ENCODE measurements around the gene GABPA. TPM values are rescaled to one million over a fixed set of nuclear protein-coding genes. Genes with fewer than 3 reads are reported as not detected.

GABPA gene
- total and polyA plus RNA-seq, 9 of the 15 experiments (the other 6 are each of a cell fraction or from before 2014, with no cell fraction given): 8.9 to 35.7 (median 22.8) TPM

DNA sequence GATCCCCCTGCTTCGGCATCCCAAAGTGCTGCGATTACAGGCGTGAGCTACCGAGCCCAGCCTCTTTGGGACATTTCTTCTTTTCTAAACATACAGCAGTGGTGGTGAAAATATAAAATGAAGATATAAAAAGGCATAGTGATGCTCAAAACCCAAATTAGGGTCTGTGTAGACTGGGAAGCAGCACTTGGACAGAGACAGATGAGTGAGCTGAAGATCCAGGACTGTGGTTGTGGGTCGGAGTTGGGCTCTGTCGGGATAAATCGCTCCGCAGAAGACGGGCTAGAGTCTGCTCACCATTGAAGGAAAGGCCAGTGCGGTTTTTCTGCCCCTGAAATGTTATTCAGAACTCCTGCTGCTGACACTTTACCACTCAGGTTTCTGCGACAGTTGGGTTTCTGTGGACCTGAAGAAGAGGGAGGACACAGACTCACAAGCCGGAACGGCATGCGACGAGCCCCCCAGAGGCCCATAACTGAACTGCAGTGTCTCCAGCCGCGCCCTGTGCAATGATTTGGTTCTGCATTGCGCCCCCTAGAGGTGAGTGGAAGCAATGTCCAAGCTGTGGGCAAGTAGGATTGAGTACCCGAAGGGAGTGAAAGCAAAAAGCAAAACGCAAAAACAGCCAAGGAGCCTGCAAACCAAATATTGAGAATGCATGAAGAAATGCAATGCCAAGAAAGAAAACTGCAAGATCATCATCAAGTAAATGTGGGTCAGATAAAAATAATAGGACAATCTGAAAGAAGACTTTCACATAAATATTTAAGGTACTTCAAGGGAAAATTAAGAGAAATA lies 66.6 kb downstream of the GABPA start (continued):
- TF ChIP-seq, protein P1, sequence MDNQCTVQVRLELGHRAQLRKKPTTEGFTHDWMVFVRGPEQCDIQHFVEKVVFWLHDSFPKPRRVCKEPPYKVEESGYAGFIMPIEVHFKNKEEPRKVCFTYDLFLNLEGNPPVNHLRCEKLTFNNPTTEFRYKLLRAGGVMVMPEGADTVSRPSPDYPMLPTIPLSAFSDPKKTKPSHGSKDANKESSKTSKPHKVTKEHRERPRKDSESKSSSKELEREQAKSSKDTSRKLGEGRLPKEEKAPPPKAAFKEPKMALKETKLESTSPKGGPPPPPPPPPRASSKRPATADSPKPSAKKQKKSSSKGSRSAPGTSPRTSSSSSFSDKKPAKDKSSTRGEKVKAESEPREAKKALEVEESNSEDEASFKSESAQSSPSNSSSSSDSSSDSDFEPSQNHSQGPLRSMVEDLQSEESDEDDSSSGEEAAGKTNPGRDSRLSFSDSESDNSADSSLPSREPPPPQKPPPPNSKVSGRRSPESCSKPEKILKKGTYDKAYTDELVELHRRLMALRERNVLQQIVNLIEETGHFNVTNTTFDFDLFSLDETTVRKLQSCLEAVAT (IDR thresholded peaks at IDR 0.05): peak in 1 of 2 experiments; percentile 72; a peak in 1 of 4 replicates
- TF ChIP-seq C11orf30 (IDR thresholded peaks at IDR 0.05; ENCODE audit: low read depth) (peak; percentile 51; the same call in 1 of the 2 replicates), RCOR1 (IDR thresholded peaks at IDR 0.05; ENCODE audit: borderline replicate concordance in 1 of 2, low read depth in 2 of 2, low read length in 2 of 2) (peak in 1 of 2 experiments; percentile 31; a peak in 1 of 4 replicates), NFRKB (IDR thresholded peaks at IDR 0.05; ENCODE audit: low read depth) (no peak), ZNF592 (IDR thresholded peaks at IDR 0.05) (0 out of 2 replicates have a peak, but pooled peaks have one; percentile 41), ZSCAN32 (CRISPR knock-in tag; IDR thresholded peaks at IDR 0.05) (no peak), PURB (CRISPR knock-in tag; IDR thresholded peaks at IDR 0.05; ENCODE audit: low read depth) (no peak), XRCC5 (IDR thresholded peaks at IDR 0.05; ENCODE audit: low read depth, low read length) (peak; percentile 98), MAFK (IDR thresholded peaks at IDR 0.05; ENCODE audit: low read length) (peak; percentile 38), YY1 (IDR thresholded peaks at IDR 0.05; ENCODE audit: borderline replicate concordance in 1 of 3, control insufficient read depth in 1 of 3, extremely low read depth in 1 of 3, insufficient read depth in 3 of 3, insufficient read length in 1 of 3, insufficient replicate concordance in 2 of 3, low read depth in 1 of 3, low read length in 2 of 3) (peak in 1 of 3 experiments; percentile 14), E2F6 (IDR thresholded peaks at IDR 0.05; ENCODE audit: borderline replicate concordance in 1 of 2, extremely low read depth in 1 of 2, insufficient read depth in 1 of 2, insufficient read length in 1 of 2, low read depth in 1 of 2, low read length in 1 of 2, poor library complexity in 1 of 2, severe bottlenecking in 1 of 2) (no peak), MAFG (tag; conservative IDR thresholded peaks at IDR 0.05) (peak; percentile 63; the same call in 1 of the 2 replicates), CC2D1A (IDR thresholded peaks at IDR 0.05) (peak; percentile 38; the same call in 1 of the 2 replicates)
- TF ChIP-seq, protein P2, sequence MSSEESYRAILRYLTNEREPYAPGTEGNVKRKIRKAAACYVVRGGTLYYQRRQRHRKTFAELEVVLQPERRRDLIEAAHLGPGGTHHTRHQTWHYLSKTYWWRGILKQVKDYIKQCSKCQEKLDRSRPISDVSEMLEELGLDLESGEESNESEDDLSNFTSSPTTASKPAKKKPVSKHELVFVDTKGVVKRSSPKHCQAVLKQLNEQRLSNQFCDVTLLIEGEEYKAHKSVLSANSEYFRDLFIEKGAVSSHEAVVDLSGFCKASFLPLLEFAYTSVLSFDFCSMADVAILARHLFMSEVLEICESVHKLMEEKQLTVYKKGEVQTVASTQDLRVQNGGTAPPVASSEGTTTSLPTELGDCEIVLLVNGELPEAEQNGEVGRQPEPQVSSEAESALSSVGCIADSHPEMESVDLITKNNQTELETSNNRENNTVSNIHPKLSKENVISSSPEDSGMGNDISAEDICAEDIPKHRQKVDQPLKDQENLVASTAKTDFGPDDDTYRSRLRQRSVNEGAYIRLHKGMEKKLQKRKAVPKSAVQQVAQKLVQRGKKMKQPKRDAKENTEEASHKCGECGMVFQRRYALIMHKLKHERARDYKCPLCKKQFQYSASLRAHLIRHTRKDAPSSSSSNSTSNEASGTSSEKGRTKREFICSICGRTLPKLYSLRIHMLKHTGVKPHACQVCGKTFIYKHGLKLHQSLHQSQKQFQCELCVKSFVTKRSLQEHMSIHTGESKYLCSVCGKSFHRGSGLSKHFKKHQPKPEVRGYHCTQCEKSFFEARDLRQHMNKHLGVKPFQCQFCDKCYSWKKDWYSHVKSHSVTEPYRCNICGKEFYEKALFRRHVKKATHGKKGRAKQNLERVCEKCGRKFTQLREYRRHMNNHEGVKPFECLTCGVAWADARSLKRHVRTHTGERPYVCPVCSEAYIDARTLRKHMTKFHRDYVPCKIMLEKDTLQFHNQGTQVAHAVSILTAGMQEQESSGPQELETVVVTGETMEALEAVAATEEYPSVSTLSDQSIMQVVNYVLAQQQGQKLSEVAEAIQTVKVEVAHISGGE (CRISPR knock-in tag; IDR thresholded peaks at IDR 0.05): no peak
